Activated B cell treated with CpG ODN at 0.5 μM for 24 hours (primary cell): ENCODE results near the gene PTPRD. TPM values are rescaled to one million over a fixed set of nuclear protein-coding genes. Genes with fewer than 3 reads are reported as not detected.

Experiments used
- ATAC-seq: fragments of 200-7000 bp; cut with Tn5 transposase; one replicate; pipeline ENCODE4 v1.10.0; 2021; ENCODE audit warnings: low read depth, mild to moderate bottlenecking, moderate library complexity
- CTCF ChIA-PET: fragments of 350-600 bp; sonication (Branson Sonifier 250); formaldehyde crosslinking; loops from one replicate; lab custom pipeline; 2021; ENCODE audit warnings: antibody characterized with exemption; lab: Charles Lee
- POLR2A ChIA-PET: fragments of 350-600 bp; sonication (Branson Sonifier 250); formaldehyde crosslinking; loops from one replicate; lab custom pipeline; 2021; ENCODE audit warnings: antibody characterized with exemption; lab: Charles Lee
- DNase-seq: peaks from one replicate; pipeline ENCODE4 v3.0.0; 2022
- H3K27ac Mint-ChIP-seq: one replicate; pipeline ENCODE4 v1.8.0; 2020; ENCODE audit warnings: mixed read lengths
- H3K27me3 Mint-ChIP-seq: one replicate; pipeline ENCODE4 v1.8.0; 2021; ENCODE audit warnings: mixed read lengths
- H3K36me3 Mint-ChIP-seq: one replicate; pipeline ENCODE4 v1.8.0; 2021; ENCODE audit warnings: low read depth, mixed read lengths
- H3K4me1 Mint-ChIP-seq: one replicate; pipeline ENCODE4 v1.8.0; 2021; ENCODE audit warnings: mixed read lengths
- H3K4me3 Mint-ChIP-seq: one replicate; pipeline ENCODE4 v1.8.0; 2020; ENCODE audit warnings: mild to moderate bottlenecking, mixed read lengths
- H3K9me3 Mint-ChIP-seq: one replicate; pipeline ENCODE4 v1.8.0; 2020; ENCODE audit warnings: mixed read lengths
- intact Hi-C: fragments of 100-400 bp; cut with micrococcal nuclease; formaldehyde crosslinking; loops from one replicate; pipeline ENCODE4 v1.15.1; 2024
- total RNA-seq: library from RNA; stranded (reverse); gene quantifications from 2 replicates; pipeline ENCODE4 v1.2.3, GENCODE V29; 2022
- TF ChIP-seq, protein P1 (sequence below): fragments of 200-600 bp; IDR thresholded peaks from one replicate; pipeline ENCODE4 v1.8.0; 2022; ENCODE audit warnings: antibody characterized with exemption, mild to moderate bottlenecking

Gene PTPRD
- total RNA-seq, 1 donor from 2014 or later, result 0.04 TPM

DNA sequence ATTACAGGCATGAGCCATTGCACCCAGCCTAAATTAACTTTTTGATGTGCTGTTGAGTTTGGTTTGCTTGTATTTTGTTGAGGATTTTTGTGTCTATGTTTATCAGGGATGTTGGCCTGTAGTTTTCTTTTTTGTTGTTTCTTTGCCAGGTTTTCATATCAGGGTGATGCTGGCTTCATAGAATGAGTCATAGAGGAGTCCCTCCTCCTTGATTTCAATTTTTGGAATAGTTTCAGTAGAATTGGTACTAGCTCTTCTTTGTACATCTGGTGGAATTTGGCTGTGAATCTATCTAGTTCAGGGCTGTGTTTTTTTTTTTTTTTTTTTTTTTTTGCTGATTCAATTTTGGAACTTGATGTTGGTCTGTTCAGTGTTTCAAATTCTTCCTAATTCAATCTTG, 1648.9 kb downstream of the PTPRD start:
- no peak for ATAC-seq

DNA sequence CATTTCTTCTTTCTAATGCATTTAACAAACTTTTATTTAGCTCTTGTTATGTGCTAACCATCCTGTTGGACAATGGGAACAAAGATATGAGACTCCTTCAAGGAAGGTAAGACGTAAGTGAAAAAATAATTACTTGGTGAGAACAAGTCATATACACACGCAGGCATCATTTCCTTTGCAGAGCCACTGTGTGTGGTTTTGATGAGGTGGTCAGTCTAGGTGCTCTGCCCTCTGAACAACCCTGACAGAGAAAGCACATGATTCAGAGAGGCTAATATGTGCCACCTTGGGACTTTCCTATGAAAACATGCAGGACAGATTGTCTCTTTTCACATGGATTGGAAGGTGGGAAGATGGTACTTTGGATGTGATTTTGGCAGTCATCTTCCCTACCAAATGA, 1650.7 kb downstream of the PTPRD start:
- intact Hi-C loops, result no loop called here
- CTCF ChIA-PET, result no interaction called here

More for the DNA sequence above, 1648.9 kb downstream of the PTPRD start:
- TF ChIP-seq, protein P1, sequence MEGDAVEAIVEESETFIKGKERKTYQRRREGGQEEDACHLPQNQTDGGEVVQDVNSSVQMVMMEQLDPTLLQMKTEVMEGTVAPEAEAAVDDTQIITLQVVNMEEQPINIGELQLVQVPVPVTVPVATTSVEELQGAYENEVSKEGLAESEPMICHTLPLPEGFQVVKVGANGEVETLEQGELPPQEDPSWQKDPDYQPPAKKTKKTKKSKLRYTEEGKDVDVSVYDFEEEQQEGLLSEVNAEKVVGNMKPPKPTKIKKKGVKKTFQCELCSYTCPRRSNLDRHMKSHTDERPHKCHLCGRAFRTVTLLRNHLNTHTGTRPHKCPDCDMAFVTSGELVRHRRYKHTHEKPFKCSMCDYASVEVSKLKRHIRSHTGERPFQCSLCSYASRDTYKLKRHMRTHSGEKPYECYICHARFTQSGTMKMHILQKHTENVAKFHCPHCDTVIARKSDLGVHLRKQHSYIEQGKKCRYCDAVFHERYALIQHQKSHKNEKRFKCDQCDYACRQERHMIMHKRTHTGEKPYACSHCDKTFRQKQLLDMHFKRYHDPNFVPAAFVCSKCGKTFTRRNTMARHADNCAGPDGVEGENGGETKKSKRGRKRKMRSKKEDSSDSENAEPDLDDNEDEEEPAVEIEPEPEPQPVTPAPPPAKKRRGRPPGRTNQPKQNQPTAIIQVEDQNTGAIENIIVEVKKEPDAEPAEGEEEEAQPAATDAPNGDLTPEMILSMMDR, result no peak
- Mint-ChIP-seq H3K9me3 (peaks cover 3% of the 10 kb centered on the region), H3K36me3 (no peaks in the 10 kb centered on the region), H3K27me3 (no peaks in the 10 kb centered on the region), H3K4me1 (no peaks in the 10 kb centered on the region), H3K27ac (no peak overlapping the region), H3K4me3 (no peak overlapping the region)
- DNase-seq, result no peak
- intact Hi-C loops, result no loop called here
- POLR2A ChIA-PET, result no interaction called here
- CTCF ChIA-PET, result no interaction called here

GRCh38 chr9:8961186-8961851, 1651.5 kb downstream of the PTPRD start:
- H3K9me3 Mint-ChIP-seq, result peaks cover 3% of the 10 kb centered on the region
- ATAC-seq, result no peak
- intact Hi-C loops, result no loop called here
- TF ChIP-seq, protein P1, result no peak
- DNase-seq, result no peak
- H3K27ac Mint-ChIP-seq, result no peak overlapping the region
- ChIA-PET POLR2A (no interaction called here), CTCF (no interaction called here)
- no peaks in the 10 kb centered on the region for H3K4me1 Mint-ChIP-seq
- H3K27me3 Mint-ChIP-seq, result no peaks in the 10 kb centered on the region
- no peak overlapping the region for H3K4me3 Mint-ChIP-seq
- no peaks in the 10 kb centered on the region for H3K36me3 Mint-ChIP-seq

More for the DNA sequence above, 1650.7 kb downstream of the PTPRD start:
- peaks cover 3% of the 10 kb centered on the region for H3K9me3 Mint-ChIP-seq
- TF ChIP-seq, protein P1, result no peak
- POLR2A ChIA-PET, result no interaction called here
- no peak for ATAC-seq
- H3K36me3 Mint-ChIP-seq, result no peaks in the 10 kb centered on the region
- H3K4me1 Mint-ChIP-seq, result no peaks in the 10 kb centered on the region
- no peak overlapping the region for H3K27ac Mint-ChIP-seq
- no peak overlapping the region for H3K4me3 Mint-ChIP-seq
- H3K27me3 Mint-ChIP-seq, result no peaks in the 10 kb centered on the region
- no peak for DNase-seq

GRCh38 chr9:8960254-8960653, 1652.5 kb downstream of the PTPRD start:
- CTCF ChIA-PET, result no interaction called here

GRCh38 chr9:8958358-8958757, 1654.4 kb downstream of the PTPRD start:
- Mint-ChIP-seq H3K4me3 (no peak overlapping the region), H3K9me3 (no peaks in the 10 kb centered on the region), H3K27me3 (no peaks in the 10 kb centered on the region), H3K36me3 (no peaks in the 10 kb centered on the region), H3K27ac (no peak overlapping the region), H3K4me1 (no peaks in the 10 kb centered on the region)
- ChIA-PET CTCF (no interaction called here), POLR2A (no interaction called here)
- DNase-seq (no peak), ATAC-seq (no peak)
- TF ChIP-seq, protein P1, result no peak
- intact Hi-C loops, result no loop called here

More at GRCh38 chr9:8960254-8960653, 1652.5 kb downstream of the PTPRD start:
- no peaks in the 10 kb centered on the region for H3K36me3 Mint-ChIP-seq
- H3K27ac Mint-ChIP-seq, result no peak overlapping the region
- no peaks in the 10 kb centered on the region for H3K4me1 Mint-ChIP-seq
- DNase-seq (no peak), ATAC-seq (no peak)
- TF ChIP-seq, protein P1, result no peak
- H3K27me3 Mint-ChIP-seq, result no peaks in the 10 kb centered on the region
- intact Hi-C loops, result no loop called here
- POLR2A ChIA-PET, result no interaction called here
- no peaks in the 10 kb centered on the region for H3K9me3 Mint-ChIP-seq
- H3K4me3 Mint-ChIP-seq, result no peak overlapping the region
